Liver (tissue), 9 donors: ENCODE results near the gene CTNNA2. TPM values are rescaled to one million over a fixed set of nuclear protein-coding genes. Genes with fewer than 3 reads are reported as not detected.

ENCODE experiments used
- DNase-seq: peaks from one replicate; pipeline ENCODE4 v3.0.0-alpha.2; 2017; ENCODE audit warnings: low spot score
- H3K27ac ChIP-seq, 2 donors: one replicate each; pipeline ENCODE4 v1.7.0; 2013; ENCODE audit warnings: inconsistent platforms in 2 of 2, low read length in 2 of 2, control low read depth in 1 of 2, low read depth in 1 of 2, mild to moderate bottlenecking in 1 of 2
- H3K27me3 ChIP-seq, 4 donors: one replicate each; pipeline versions ENCODE4 v1.6.1 to v1.7.0; 2013; ENCODE audit warnings: low read length in 3 of 4, inconsistent platforms in 1 of 4, mild to moderate bottlenecking in 1 of 4, moderate library complexity in 1 of 4; ENCODE audit not compliant: control insufficient read depth in 4 of 4, insufficient read depth in 4 of 4
- H3K36me3 ChIP-seq, 4 donors: one replicate each; pipeline versions ENCODE4 v1.6.1 to v1.7.0; 2013; ENCODE audit warnings: low read length in 3 of 4, mild to moderate bottlenecking in 3 of 4, low read depth in 1 of 4, moderate library complexity in 1 of 4; ENCODE audit not compliant: control insufficient read depth in 4 of 4, insufficient read depth in 3 of 4
- H3K4me1 ChIP-seq, 4 donors: one replicate each; pipeline versions ENCODE4 v1.6.1 to v1.7.0; 2013; ENCODE audit warnings: low read length in 3 of 4, mild to moderate bottlenecking in 3 of 4, moderate library complexity in 1 of 4; ENCODE audit not compliant: control insufficient read depth in 4 of 4, insufficient read depth in 4 of 4
- H3K4me3 ChIP-seq, 3 donors: one replicate each; pipeline versions ENCODE4 v1.6.1 to v1.7.0; 2013; ENCODE audit warnings: low read length in 3 of 3, control low read depth in 1 of 3, low read depth in 1 of 3, mild to moderate bottlenecking in 1 of 3
- H3K9ac ChIP-seq, 2 donors: one replicate each; pipeline ENCODE4 v1.7.0; 2013; ENCODE audit warnings: low read length in 2 of 2, mild to moderate bottlenecking in 2 of 2, moderate library complexity in 2 of 2, control low read depth in 1 of 2, low read depth in 1 of 2
- H3K9me3 ChIP-seq, 4 donors: one replicate each; pipeline versions ENCODE4 v1.6.1 to v1.7.0; 2013; ENCODE audit warnings: low read length in 3 of 4; ENCODE audit not compliant: control insufficient read depth in 4 of 4
- EGR1 ChIP-seq, 2 donors: IDR thresholded peaks; 2 replicates each; pipeline ENCODE4 v1.6.1; 2016 to 2018; ENCODE audit warnings: antibody characterized with exemption in 2 of 2, low read depth in 2 of 2
- FOXA1 ChIP-seq: IDR thresholded peaks from 2 replicates; pipeline ENCODE4 v1.6.1; 2016; ENCODE audit warnings: antibody characterized with exemption
- FOXA2 ChIP-seq: IDR thresholded peaks from 2 replicates; pipeline ENCODE4 v1.6.1; 2016; ENCODE audit warnings: antibody characterized with exemption
- GABPA ChIP-seq, 2 donors: IDR thresholded peaks in 1 of 2; conservative IDR thresholded peaks in 1 of 2; 2 replicates each; pipeline ENCODE4 v1.6.1; 2016; ENCODE audit warnings: antibody characterized with exemption in 2 of 2, mild to moderate bottlenecking in 1 of 2, moderate library complexity in 1 of 2
- HNF4A ChIP-seq, 2 donors: conservative IDR thresholded peaks; 2 replicates each; pipeline ENCODE4 v1.6.1; 2016; ENCODE audit warnings: antibody characterized with exemption in 2 of 2, mild to moderate bottlenecking in 2 of 2
- HNF4G ChIP-seq: IDR thresholded peaks from 2 replicates; pipeline ENCODE4 v1.6.1; 2016; ENCODE audit warnings: antibody characterized with exemption
- JUND ChIP-seq, 2 donors: IDR thresholded peaks; 2 replicates each; pipeline ENCODE4 v1.6.1; 2016; ENCODE audit warnings: antibody characterized with exemption in 2 of 2
- NR2F2 ChIP-seq: IDR thresholded peaks from 2 replicates; pipeline ENCODE4 v1.6.1; 2016; ENCODE audit warnings: antibody characterized with exemption
- RXRA ChIP-seq, 2 donors: IDR thresholded peaks; 2 replicates each; pipeline ENCODE4 v1.6.1; 2017 to 2018; ENCODE audit warnings: antibody characterized with exemption in 2 of 2, mild to moderate bottlenecking in 1 of 2
- TAF1 ChIP-seq: conservative IDR thresholded peaks from 2 replicates; pipeline ENCODE4 v1.6.1; 2016; ENCODE audit warnings: antibody characterized with exemption, mild to moderate bottlenecking
- YY1 ChIP-seq: IDR thresholded peaks from 2 replicates; pipeline ENCODE4 v1.6.1; 2016; ENCODE audit warnings: antibody characterized with exemption, mild to moderate bottlenecking
- WGBS: extraction: QIAGEN DNeasy Blood & Tissue Kit; methylation state at CpG from one replicate; pipeline ENCODE4 v1.1.7; 2013; 5-methylcytosine and 5-hydroxymethylcytosine counted together
- polyA plus RNA-seq, 2 donors: library from polyadenylated mRNA; stranded (reverse) in 1 of 2; unstranded in 1 of 2; fragments of 200-250 nt in 1 of 2; fragments of >200 nt in 1 of 2; fragmentation: Nextera tagmentation in 1 of 2; extraction: Ambion mirVana in 1 of 2; gene quantifications; one replicate each; pipeline versions ENCODE4 v1.2.1 to v1.2.3, GENCODE V29; 2013 to 2015
- total RNA-seq, 2 donors: library from RNA; depleted of rRNA; stranded (reverse); fragments of >200 nt; gene quantifications; one replicate each; pipeline ENCODE4 v1.2.3, GENCODE V29; 2014
- TF ChIP-seq, protein P1 (sequence below): IDR thresholded peaks from 2 replicates; pipeline ENCODE4 v1.6.1; 2016; ENCODE audit warnings: antibody characterized with exemption
- TF ChIP-seq, protein P2 (sequence below): fragments of 150-350 bp; IDR thresholded peaks from 2 replicates; pipeline ENCODE4 v1.5.1; 2017; ENCODE audit warnings: improper control_type of control experiment, low read depth, low read length; ENCODE audit not compliant: missing input control
- TF ChIP-seq, protein P3 (sequence below): IDR thresholded peaks from 2 replicates; pipeline ENCODE4 v1.6.1; 2016; ENCODE audit warnings: antibody characterized with exemption, mild to moderate bottlenecking
- donor health status: healthy.
- donor health status: healthy.
- donor health status: healthy.
- donor health status: healthy.
- donor health status: healthy.

CTNNA2 gene
- total and polyA plus RNA-seq, 4 donors: 0.05 TPM; not detected in 3

DNA sequence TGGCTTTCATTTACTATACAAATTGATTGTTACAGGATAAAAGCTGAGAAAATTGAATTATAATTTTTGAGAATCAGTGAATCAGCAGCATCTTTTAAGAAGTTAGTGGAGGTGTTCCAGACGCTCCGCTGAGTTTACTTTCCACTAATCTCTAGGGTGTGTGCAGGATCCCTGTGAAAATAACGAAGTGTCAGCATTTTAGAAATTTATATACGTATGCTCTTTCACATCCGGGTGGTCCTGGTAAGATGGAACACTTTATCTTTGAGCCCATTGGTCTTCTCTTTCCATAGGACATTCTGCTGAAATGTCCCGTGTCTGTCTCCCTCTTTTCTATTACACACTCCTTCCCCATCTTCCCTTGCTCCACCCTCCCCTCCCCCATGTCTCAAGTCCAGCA, 1060.3 kb downstream of the CTNNA2 start:
- H3K27ac ChIP-seq: no peak overlapping the region
- no peak for DNase-seq
- WGBS: 71% methylated on average over 6 of the region's 6 CpGs
- no peaks in the 10 kb centered on the region for H3K4me1 ChIP-seq
- no peaks in the 10 kb centered on the region for H3K36me3 ChIP-seq
- TF ChIP-seq FOXA2: no peak
- TF ChIP-seq HNF4G: no peak
- no peak for TF ChIP-seq HNF4A (conservative IDR thresholded peaks at IDR 0.05)
- TF ChIP-seq, protein P1, sequence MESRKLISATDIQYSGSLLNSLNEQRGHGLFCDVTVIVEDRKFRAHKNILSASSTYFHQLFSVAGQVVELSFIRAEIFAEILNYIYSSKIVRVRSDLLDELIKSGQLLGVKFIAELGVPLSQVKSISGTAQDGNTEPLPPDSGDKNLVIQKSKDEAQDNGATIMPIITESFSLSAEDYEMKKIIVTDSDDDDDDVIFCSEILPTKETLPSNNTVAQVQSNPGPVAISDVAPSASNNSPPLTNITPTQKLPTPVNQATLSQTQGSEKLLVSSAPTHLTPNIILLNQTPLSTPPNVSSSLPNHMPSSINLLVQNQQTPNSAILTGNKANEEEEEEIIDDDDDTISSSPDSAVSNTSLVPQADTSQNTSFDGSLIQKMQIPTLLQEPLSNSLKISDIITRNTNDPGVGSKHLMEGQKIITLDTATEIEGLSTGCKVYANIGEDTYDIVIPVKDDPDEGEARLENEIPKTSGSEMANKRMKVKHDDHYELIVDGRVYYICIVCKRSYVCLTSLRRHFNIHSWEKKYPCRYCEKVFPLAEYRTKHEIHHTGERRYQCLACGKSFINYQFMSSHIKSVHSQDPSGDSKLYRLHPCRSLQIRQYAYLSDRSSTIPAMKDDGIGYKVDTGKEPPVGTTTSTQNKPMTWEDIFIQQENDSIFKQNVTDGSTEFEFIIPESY: no peak
- TF ChIP-seq EGR1 (IDR thresholded peaks at IDR 0.05; ENCODE audit: low read depth in 2 of 2): no peak
- TF ChIP-seq, protein P2, sequence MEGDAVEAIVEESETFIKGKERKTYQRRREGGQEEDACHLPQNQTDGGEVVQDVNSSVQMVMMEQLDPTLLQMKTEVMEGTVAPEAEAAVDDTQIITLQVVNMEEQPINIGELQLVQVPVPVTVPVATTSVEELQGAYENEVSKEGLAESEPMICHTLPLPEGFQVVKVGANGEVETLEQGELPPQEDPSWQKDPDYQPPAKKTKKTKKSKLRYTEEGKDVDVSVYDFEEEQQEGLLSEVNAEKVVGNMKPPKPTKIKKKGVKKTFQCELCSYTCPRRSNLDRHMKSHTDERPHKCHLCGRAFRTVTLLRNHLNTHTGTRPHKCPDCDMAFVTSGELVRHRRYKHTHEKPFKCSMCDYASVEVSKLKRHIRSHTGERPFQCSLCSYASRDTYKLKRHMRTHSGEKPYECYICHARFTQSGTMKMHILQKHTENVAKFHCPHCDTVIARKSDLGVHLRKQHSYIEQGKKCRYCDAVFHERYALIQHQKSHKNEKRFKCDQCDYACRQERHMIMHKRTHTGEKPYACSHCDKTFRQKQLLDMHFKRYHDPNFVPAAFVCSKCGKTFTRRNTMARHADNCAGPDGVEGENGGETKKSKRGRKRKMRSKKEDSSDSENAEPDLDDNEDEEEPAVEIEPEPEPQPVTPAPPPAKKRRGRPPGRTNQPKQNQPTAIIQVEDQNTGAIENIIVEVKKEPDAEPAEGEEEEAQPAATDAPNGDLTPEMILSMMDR: no peak
- TF ChIP-seq YY1: no peak
- no peak for TF ChIP-seq JUND (IDR thresholded peaks at IDR 0.05)
- no peak for TF ChIP-seq NR2F2
- TF ChIP-seq, protein P3, sequence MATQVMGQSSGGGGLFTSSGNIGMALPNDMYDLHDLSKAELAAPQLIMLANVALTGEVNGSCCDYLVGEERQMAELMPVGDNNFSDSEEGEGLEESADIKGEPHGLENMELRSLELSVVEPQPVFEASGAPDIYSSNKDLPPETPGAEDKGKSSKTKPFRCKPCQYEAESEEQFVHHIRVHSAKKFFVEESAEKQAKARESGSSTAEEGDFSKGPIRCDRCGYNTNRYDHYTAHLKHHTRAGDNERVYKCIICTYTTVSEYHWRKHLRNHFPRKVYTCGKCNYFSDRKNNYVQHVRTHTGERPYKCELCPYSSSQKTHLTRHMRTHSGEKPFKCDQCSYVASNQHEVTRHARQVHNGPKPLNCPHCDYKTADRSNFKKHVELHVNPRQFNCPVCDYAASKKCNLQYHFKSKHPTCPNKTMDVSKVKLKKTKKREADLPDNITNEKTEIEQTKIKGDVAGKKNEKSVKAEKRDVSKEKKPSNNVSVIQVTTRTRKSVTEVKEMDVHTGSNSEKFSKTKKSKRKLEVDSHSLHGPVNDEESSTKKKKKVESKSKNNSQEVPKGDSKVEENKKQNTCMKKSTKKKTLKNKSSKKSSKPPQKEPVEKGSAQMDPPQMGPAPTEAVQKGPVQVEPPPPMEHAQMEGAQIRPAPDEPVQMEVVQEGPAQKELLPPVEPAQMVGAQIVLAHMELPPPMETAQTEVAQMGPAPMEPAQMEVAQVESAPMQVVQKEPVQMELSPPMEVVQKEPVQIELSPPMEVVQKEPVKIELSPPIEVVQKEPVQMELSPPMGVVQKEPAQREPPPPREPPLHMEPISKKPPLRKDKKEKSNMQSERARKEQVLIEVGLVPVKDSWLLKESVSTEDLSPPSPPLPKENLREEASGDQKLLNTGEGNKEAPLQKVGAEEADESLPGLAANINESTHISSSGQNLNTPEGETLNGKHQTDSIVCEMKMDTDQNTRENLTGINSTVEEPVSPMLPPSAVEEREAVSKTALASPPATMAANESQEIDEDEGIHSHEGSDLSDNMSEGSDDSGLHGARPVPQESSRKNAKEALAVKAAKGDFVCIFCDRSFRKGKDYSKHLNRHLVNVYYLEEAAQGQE: no peak
- TF ChIP-seq TAF1: no peak
- TF ChIP-seq RXRA (IDR thresholded peaks at IDR 0.05): no peak
- no peak overlapping the region for H3K9ac ChIP-seq
- H3K27me3 ChIP-seq: no peaks in the 10 kb centered on the region
- H3K4me3 ChIP-seq: no peak overlapping the region
- no peaks in the 10 kb centered on the region for H3K9me3 ChIP-seq

DNA sequence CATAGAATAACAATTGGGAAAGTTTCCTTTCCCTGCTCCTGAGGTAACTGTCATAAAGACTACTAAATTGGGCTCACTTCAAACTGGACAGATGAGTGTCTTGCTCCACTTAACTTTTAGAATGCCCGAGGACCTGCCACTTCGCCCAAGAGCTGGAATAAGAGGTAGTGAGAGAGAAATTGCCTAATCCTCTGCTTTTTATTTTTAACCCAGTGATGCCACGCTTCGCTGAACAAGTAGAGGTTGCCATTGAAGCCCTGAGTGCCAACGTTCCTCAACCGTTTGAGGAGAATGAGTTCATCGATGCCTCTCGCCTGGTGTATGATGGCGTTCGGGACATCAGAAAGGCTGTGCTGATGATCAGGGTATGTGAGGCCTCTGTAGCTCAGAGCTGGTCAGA, 1061.1 kb downstream of the CTNNA2 start:
- no peak for DNase-seq
- 82% methylated on average over 10 of the region's 10 CpGs for WGBS

More for the DNA sequence above, 1061.1 kb downstream of the CTNNA2 start:
- no peaks in the 10 kb centered on the region for H3K4me1 ChIP-seq
- no peak overlapping the region for H3K9ac ChIP-seq
- no peak overlapping the region for H3K27ac ChIP-seq
- no peak for TF ChIP-seq NR2F2
- TF ChIP-seq TAF1: no peak
- no peak for TF ChIP-seq FOXA2
- no peak for TF ChIP-seq GABPA (IDR thresholded peaks at IDR 0.05 in 1 of 2, conservative IDR thresholded peaks at IDR 0.05 in 1 of 2)
- TF ChIP-seq HNF4G: no peak
- no peak for TF ChIP-seq FOXA1
- TF ChIP-seq, protein P2: no peak
- TF ChIP-seq, protein P3: no peak
- no peaks in the 10 kb centered on the region for H3K9me3 ChIP-seq
- H3K36me3 ChIP-seq: no peaks in the 10 kb centered on the region
- H3K4me3 ChIP-seq: no peak overlapping the region
- no peaks in the 10 kb centered on the region for H3K27me3 ChIP-seq
